C4-2B (cell line): ENCODE data around the gene CCL16.
"Not testable (repeated sequence)": the region's sequence is repeated elsewhere in the genome, so short reads cannot be mapped to it uniquely, and the experiment has no call there.

Experiments
- H3K27ac ChIP-seq: fragments of 450-650 bp; 2 replicates; pipeline ENCODE4 v1.5.1; 2017
- ZFX ChIP-seq: fragments of 450-650 bp; IDR thresholded peaks from 2 replicates; pipeline ENCODE4 v1.6.1; 2017
- TF ChIP-seq, protein P1 (sequence below): fragments of 450-650 bp; conservative IDR thresholded peaks from 2 replicates; pipeline ENCODE4 v1.5.1; 2017; ENCODE audit warnings: mild to moderate bottlenecking

The CCL16 gene

DNA sequence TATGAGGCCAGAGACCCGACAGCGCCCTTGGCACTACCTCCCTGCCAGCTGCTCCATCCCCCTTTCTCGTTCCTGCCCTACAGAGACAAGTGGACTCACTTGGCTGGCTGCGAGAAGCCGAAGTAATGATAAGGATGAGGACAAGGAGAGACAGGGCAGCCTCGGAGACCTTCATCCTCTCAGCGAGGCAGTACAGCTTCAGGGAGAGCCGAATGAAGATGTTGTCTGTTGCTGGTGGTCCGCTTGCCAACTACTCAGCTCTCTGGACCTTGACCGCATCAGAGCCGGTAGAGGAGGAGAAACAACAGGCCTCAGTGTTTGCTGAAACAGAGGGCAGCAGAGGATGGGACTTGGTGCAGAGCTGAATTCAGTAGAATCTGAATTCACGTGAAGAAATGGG, at the start of gene CCL16:
Gene CCL16, minus strand, starts transcription at position 252 of the 400 bp plus-strand sequence. Its CDS starts 77 bp downstream, at position 175.
- TF ChIP-seq, protein P1, sequence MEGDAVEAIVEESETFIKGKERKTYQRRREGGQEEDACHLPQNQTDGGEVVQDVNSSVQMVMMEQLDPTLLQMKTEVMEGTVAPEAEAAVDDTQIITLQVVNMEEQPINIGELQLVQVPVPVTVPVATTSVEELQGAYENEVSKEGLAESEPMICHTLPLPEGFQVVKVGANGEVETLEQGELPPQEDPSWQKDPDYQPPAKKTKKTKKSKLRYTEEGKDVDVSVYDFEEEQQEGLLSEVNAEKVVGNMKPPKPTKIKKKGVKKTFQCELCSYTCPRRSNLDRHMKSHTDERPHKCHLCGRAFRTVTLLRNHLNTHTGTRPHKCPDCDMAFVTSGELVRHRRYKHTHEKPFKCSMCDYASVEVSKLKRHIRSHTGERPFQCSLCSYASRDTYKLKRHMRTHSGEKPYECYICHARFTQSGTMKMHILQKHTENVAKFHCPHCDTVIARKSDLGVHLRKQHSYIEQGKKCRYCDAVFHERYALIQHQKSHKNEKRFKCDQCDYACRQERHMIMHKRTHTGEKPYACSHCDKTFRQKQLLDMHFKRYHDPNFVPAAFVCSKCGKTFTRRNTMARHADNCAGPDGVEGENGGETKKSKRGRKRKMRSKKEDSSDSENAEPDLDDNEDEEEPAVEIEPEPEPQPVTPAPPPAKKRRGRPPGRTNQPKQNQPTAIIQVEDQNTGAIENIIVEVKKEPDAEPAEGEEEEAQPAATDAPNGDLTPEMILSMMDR = no peak
- no peak for TF ChIP-seq ZFX
- H3K27ac ChIP-seq = no peak within 1 kb of the TSS

DNA sequence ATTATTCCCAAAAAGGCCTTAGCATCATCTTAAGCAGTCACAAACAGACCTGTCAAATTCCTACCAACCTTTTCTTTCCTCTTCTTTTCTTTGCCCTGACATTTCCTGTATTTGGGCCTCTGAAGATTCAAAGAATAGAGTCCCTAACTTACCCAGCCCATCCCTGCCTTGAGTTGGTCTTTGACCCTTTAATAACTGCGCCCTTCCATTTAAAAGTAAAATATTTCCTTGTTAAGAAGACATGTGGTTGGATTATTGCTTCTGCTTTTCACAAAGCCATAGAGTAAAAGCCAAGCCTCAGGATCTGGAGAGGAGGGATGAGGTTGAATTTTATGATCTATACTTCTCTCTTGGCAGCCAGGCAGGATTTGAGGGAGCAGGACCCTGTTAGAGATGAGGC, 49.7 kb upstream of the CCL16 start:
- TF ChIP-seq, protein P1 = no peak
- TF ChIP-seq ZFX = no peak
- H3K27ac ChIP-seq = no peak overlapping the region

- peak overlapping the region; percentile 16; the same call in 1 of the 2 replicates for H3K27ac ChIP-seq
- TF ChIP-seq, protein P1 = no peak
- no peak for TF ChIP-seq ZFX
Measured at GRCh38 chr17:36027761-36028160, 46.5 kb upstream of the CCL16 start.

DNA sequence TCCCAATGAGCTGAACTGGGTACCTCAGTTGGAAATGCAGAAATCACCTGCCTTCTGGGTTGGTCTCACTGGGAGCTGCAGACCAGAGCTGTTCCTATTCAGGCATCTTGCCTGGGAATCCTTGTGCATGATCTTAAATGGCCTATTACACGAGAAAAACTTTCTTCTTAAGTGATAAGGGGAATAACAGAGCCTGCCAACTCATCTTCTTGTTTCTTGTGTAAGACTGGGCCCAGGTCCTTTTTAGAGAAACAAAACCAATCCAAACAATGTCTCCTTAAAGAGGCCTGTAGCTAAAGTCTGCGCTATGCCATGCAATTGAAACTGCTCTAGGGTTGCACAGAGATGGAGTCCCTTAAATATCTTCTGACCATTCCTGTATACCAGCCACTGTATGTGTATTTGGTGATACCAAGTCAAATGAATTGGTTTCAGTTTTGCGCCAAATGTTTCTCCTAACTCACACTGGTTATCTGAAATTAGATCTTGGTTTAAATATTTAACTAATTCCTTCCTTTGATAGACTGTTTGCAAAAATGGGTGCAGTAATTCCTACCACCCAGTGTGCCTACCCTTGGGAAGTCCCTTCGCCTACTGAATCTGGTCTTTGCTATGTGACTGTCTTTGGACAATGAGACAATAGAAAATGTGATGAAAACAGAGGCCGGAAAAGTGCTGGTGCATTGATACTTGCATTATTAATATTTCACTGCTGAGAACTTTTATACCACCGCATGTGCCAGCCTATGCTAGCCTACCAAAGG, 43.0 kb upstream of the CCL16 start:
- no peak overlapping the region for H3K27ac ChIP-seq
- TF ChIP-seq, protein P1 = no peak
- TF ChIP-seq ZFX = no peak

GRCh38 chr17:36019423-36019822, 38.1 kb upstream of the CCL16 start:
- no peak for TF ChIP-seq ZFX
- TF ChIP-seq, protein P1 = no peak
- H3K27ac ChIP-seq = no peak overlapping the region

- TF ChIP-seq ZFX = no peak
- H3K27ac ChIP-seq = no peak within 1 kb of the TSS
Measured at GRCh38 chr17:36017799-36018198, 36.5 kb upstream of the CCL16 start, which contains the start of gene CCL23. CCL23 (minus strand) TSS chr17:36017972; CDS start chr17:36017897, 75 bp downstream.

DNA sequence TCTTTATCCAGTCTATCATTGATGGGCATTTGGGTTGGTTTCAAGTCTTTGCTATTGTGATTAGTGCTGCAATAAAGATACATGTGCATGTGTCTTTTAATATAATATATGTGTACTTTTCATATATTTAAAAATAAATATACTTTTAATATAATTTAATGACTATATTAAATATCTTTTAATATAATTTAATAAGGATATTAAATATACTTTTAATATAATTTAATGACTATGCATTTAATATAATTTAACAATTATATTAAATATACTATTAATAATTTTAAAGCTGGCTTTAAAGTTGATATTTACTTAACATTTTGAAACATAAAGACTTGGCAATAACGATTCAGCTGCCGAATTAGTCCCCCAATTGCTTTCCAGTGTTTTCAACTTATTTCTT, 35.3 kb upstream of the CCL16 start:
- H3K27ac ChIP-seq = no peak overlapping the region
- TF ChIP-seq, protein P1 = no peak
- TF ChIP-seq ZFX = no peak

- H3K27ac ChIP-seq = not testable (repeated sequence)
Measured at GRCh38 chr17:36015895-36016294, 34.6 kb upstream of the CCL16 start.
